ENCODE results near the gene SET. TPM values are rescaled to one million over a fixed set of nuclear protein-coding genes. Genes with fewer than 3 reads are reported as not detected.

SET gene
- total and polyA plus RNA-seq, 2 of the 8 experiments (the other 6 are each of a cell fraction or from before 2014, with no cell fraction given), result 466 to 1,345 TPM

DNA sequence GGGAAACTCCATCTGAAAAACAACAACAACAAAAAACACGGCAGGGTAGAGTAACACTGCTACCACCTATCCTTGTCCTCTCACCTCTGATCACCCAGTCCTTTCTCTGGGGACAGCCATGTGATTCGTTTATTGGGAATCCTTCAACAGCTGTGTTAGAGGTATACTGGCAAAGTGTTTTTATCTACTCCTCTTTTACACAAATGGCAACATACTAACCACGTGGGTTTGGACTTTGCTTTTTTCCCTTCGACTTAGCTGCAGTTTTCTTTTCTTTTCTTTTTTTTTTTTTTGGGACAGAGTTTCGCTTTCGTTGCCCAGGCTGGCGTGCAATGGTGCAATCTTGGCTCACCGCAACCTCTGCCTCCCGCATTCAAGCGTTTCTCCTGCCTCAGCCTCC lies 11.2 kb upstream of the SET start (continued):
- TF ChIP-seq KDM5A (IDR thresholded peaks at IDR 0.05; ENCODE audit: low read length) (no peak), JUN (IDR thresholded peaks at IDR 0.05; ENCODE audit: low read depth, low read length) (no peak), CREB1 (IDR thresholded peaks at IDR 0.05) (no peak), CTBP2 (IDR thresholded peaks at IDR 0.05; ENCODE audit: borderline replicate concordance, insufficient read depth, insufficient read length, low read length) (no peak), SAP30 (IDR thresholded peaks at IDR 0.05; ENCODE audit: insufficient read depth, insufficient replicate concordance, low read length) (no peak)

Data from H1 (cell line).